Tibial nerve (tissue), 4 donors: ENCODE data around the gene LARP6. TPM values are rescaled to one million over a fixed set of nuclear protein-coding genes. Genes with fewer than 3 reads are reported as not detected.
A peak's percentile ranks its signal among the peaks of the same experiment; 100 is the strongest.
"Not testable (repeated sequence)": the region's sequence is repeated elsewhere in the genome, so short reads cannot be mapped to it uniquely, and the experiment has no call there.

Experiments used
- DNase-seq, 2 donors: peaks; one replicate each; pipeline ENCODE4 v3.0.0-alpha.2; 2019; ENCODE audit warnings: low spot score in 2 of 2
- H3K27ac ChIP-seq, 4 donors: fragments of 200-600 bp; sonication (generic) in 3 of 4; one replicate each; pipeline ENCODE4 v1.5.1; 2017 to 2019; ENCODE audit warnings: mild to moderate bottlenecking in 1 of 4
- H3K27me3 ChIP-seq, 2 donors: fragments of 200-600 bp; sonication (generic) in 1 of 2; one replicate each; pipeline versions ENCODE4 v1.5.1 to v1.6.0; 2017 to 2019
- H3K36me3 ChIP-seq, 3 donors: fragments of 200-600 bp; sonication (generic); one replicate each; pipeline ENCODE4 v1.5.1; 2018 to 2019
- H3K4me1 ChIP-seq, 4 donors: fragments of 200-600 bp; sonication (generic) in 3 of 4; one replicate each; pipeline ENCODE4 v1.5.1; 2017 to 2019
- H3K4me3 ChIP-seq, 4 donors: fragments of 200-600 bp; sonication (generic) in 3 of 4; one replicate each; pipeline ENCODE4 v1.5.1; 2017 to 2019; ENCODE audit warnings: mild to moderate bottlenecking in 1 of 4, moderate library complexity in 1 of 4
- H3K9me3 ChIP-seq, 4 donors: fragments of 200-600 bp; sonication (generic) in 3 of 4; one replicate each; pipeline ENCODE4 v1.5.1; 2017 to 2019
- CTCF ChIP-seq, 5 experiments: fragments of 200-600 bp in 3 of 5; fragments of 450-650 bp in 2 of 5; sonication (generic) in 3 of 5; IDR thresholded peaks; one replicate each; pipeline ENCODE4 v1.5.1; 2016 to 2019; ENCODE audit warnings: antibody characterized with exemption in 5 of 5, mild to moderate bottlenecking in 3 of 5, moderate library complexity in 2 of 5
- EP300 ChIP-seq, 2 donors: sonication (generic); formaldehyde crosslinking; IDR thresholded peaks; one replicate each; pipeline ENCODE4 v1.6.1; 2017; ENCODE audit warnings: antibody characterized with exemption in 2 of 2, mild to moderate bottlenecking in 1 of 2
- POLR2A ChIP-seq, 2 donors: fragments of 450-650 bp; IDR thresholded peaks; one replicate each; pipeline ENCODE4 v1.6.1; 2017; ENCODE audit warnings: antibody characterized with exemption in 2 of 2, mild to moderate bottlenecking in 2 of 2, moderate library complexity in 2 of 2
- WGBS, 2 donors: methylation state at CpG; one replicate each; pipeline ENCODE4 v1.1.5; 2018; 5-methylcytosine and 5-hydroxymethylcytosine counted together
- total RNA-seq, 4 donors: library from RNA; depleted of rRNA; stranded (reverse); fragments of >200 nt; gene quantifications; one replicate each; pipeline ENCODE4 v1.1.0, GENCODE V29; 2016

Gene LARP6
- total RNA-seq, 4 donors from 2014 or later: 29.9 to 86.3 (median 54.8) TPM

GRCh38 chr15:70867911-70868467, 14.0 kb upstream of the LARP6 start:
- peak overlapping the region; percentile 22 to 77 (median 48) for H3K27ac ChIP-seq
- no peak overlapping the region for H3K4me3 ChIP-seq
- no peaks in the 10 kb centered on the region for H3K27me3 ChIP-seq
- no peaks in the 10 kb centered on the region for H3K9me3 ChIP-seq
- peaks cover 0 to 54% (median 23%) of the 10 kb centered on the region in 4 donors for H3K4me1 ChIP-seq
- WGBS, 2 donors: 28 to 29% methylated on average over 6 of the region's 6 CpGs
- TF ChIP-seq CTCF (IDR thresholded peaks at IDR 0.05): no peak
- peak in 1 of 2 donors; percentile 87 for TF ChIP-seq EP300 (IDR thresholded peaks at IDR 0.05)
- no peaks in the 10 kb centered on the region for H3K36me3 ChIP-seq
- peak; percentile 46 to 79 for DNase-seq

- Histone ChIP-seq H3K27me3 (no peaks in the 10 kb centered on the region), H3K4me3 (no peak overlapping the region), H3K9me3 (no peaks in the 10 kb centered on the region), H3K36me3 (no peaks in the 10 kb centered on the region), H3K27ac (peak overlapping the region; percentile 22 to 77 (median 48)), H3K4me1 (peaks cover 0 to 57% (median 23%) of the 10 kb centered on the region in 4 donors)
- TF ChIP-seq EP300 (IDR thresholded peaks at IDR 0.05): no peak
- TF ChIP-seq CTCF (IDR thresholded peaks at IDR 0.05): no peak
- TF ChIP-seq POLR2A (IDR thresholded peaks at IDR 0.05): no peak
- peak in 1 of 2 donors; percentile 26 for DNase-seq
- WGBS, 2 donors: 76 to 89% methylated on average over 5 of the region's 5 CpGs
Measured at GRCh38 chr15:70866982-70867641, 13.2 kb upstream of the LARP6 start.

GRCh38 chr15:70863450-70864218, 9.7 kb upstream of the LARP6 start:
- Histone ChIP-seq H3K36me3 (no peaks in the 10 kb centered on the region), H3K27ac (peak overlapping the region in 3 of 4 donors; percentile 17 to 62 (median 30)), H3K9me3 (no peaks in the 10 kb centered on the region), H3K4me3 (no peak overlapping the region), H3K4me1 (peaks cover 0 to 44% (median 20%) of the 10 kb centered on the region in 4 donors), H3K27me3 (no peaks in the 10 kb centered on the region)
- no peak for TF ChIP-seq POLR2A (IDR thresholded peaks at IDR 0.05)
- 41 to 43% methylated on average over 4 of the region's 4 CpGs for WGBS, 2 donors
- peak in 1 of 2 donors; percentile 30 for DNase-seq

- TF ChIP-seq CTCF (IDR thresholded peaks at IDR 0.05) (no peak), POLR2A (IDR thresholded peaks at IDR 0.05) (no peak), EP300 (IDR thresholded peaks at IDR 0.05) (no peak)
- Histone ChIP-seq H3K36me3 (no peaks in the 10 kb centered on the region), H3K9me3 (no peaks in the 10 kb centered on the region), H3K27me3 (no peaks in the 10 kb centered on the region), H3K4me3 (no peak overlapping the region), H3K27ac (no peak overlapping the region), H3K4me1 (peaks cover 0 to 61% (median 14%) of the 10 kb centered on the region in 4 donors)
- 87% methylated on average over 11 of the region's 11 CpGs for WGBS, 2 donors
- DNase-seq: no peak
Measured at GRCh38 chr15:70859998-70860397, 6.0 kb upstream of the LARP6 start.

- no peak overlapping the region for H3K4me3 ChIP-seq
- H3K4me1 ChIP-seq: peaks cover 0 to 66% (median 15%) of the 10 kb centered on the region in 4 donors
- H3K36me3 ChIP-seq: no peaks in the 10 kb centered on the region
- WGBS, 2 donors: 84 to 89% methylated on average over 14 of the region's 14 CpGs
- TF ChIP-seq EP300 (IDR thresholded peaks at IDR 0.05) (no peak), POLR2A (IDR thresholded peaks at IDR 0.05) (no peak), CTCF (IDR thresholded peaks at IDR 0.05) (no peak)
- no peaks in the 10 kb centered on the region for H3K27me3 ChIP-seq
- H3K27ac ChIP-seq: no peak overlapping the region
- no peaks in the 10 kb centered on the region for H3K9me3 ChIP-seq
- no peak for DNase-seq
Measured at GRCh38 chr15:70859322-70859908, 5.5 kb upstream of the LARP6 start.

GRCh38 chr15:70858614-70859321, 4.8 kb upstream of the LARP6 start:
- DNase-seq, H3K4me3 ChIP-seq, H3K36me3 ChIP-seq, H3K27me3 ChIP-seq, H3K9me3 ChIP-seq: not testable (repeated sequence)
- WGBS, 2 donors: 96 to 97% methylated on average over 9 of the region's 9 CpGs
- peak overlapping the region in 2 of 4 donors; percentile 4 to 50 for H3K27ac ChIP-seq
- H3K4me1 ChIP-seq: peaks cover 0 to 61% (median 12%) of the 10 kb centered on the region in 4 donors
